ENCODE data around the gene RBP5. TPM values are rescaled to one million over a fixed set of nuclear protein-coding genes. Genes with fewer than 3 reads are reported as not detected.

Gene RBP5
- total and polyA plus RNA-seq, 9 of the 15 experiments (the other 6 are each of a cell fraction or from before 2014, with no cell fraction given) = 8.6 to 22.5 (median 11.4) TPM

DNA sequence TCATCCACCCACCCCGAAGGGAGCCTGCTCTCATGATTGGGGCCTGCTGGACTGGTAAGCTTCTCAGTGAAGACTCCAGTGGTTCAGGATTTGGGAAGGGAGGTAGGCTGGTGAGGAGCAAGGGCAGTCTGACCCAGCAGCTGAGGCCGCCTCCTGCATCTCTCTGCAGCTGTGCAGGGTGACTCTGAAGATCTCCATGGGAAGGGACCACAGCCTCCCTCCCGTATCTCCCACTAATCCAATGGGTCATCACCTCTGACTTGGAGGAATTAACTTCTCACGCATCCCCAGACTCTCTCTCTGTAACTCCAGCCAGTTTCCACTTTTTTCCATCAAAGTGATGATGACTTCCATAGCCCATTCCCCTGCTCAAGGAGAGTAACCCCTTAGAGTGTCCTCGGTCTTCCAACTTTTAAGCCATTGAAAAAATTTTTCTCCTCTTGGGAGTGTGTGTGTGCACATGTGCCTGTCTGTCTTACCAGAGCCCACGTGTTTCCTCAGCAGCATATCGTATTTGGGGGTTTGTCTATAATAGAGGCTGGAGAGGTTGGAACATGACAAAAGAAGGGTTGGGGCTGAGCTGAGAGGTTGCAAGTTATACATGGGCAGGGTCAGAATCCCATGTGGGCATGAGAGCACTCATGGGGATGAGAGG is 12.8 kb upstream of the RBP5 start:
- Histone ChIP-seq H4K20me1 (replicated peaks; ENCODE audit: control insufficient read depth, insufficient read depth, low read length) (no peaks in the 10 kb centered on the region), H2AFZ (ENCODE audit: low read depth, low read length) (no peak overlapping the region), H3K79me2 (ENCODE audit: control insufficient read depth, insufficient read depth, low read length) (no peaks in the 10 kb centered on the region), H3K4me1 (replicated peaks in 1 of 2; ENCODE audit: control insufficient read depth in 2 of 2, insufficient read depth in 2 of 2, low read length in 2 of 2) (peaks cover 7 to 10% of the 10 kb centered on the region in 2 experiments; a peak in 3 of 5 replicates), H3K9me3 (replicated peaks; ENCODE audit: control insufficient read depth, insufficient read depth, low read depth, low read length) (no peaks in the 10 kb centered on the region), H3K9ac (ENCODE audit: insufficient read depth in 1 of 2, low read depth in 2 of 2, low read length in 2 of 2) (no peak overlapping the region), H3K36me3 (ENCODE audit: control insufficient read depth, insufficient read depth, low read length) (peaks cover 22% of the 10 kb centered on the region; the same call in 2 of the 3 replicates), H3K4me3 (no peak overlapping the region), H3K9me1 (ENCODE audit: control insufficient read depth, insufficient read depth, low read length) (no peaks in the 10 kb centered on the region), H3K27ac (ENCODE audit: extremely low read depth, low read depth, low read length) (no peak overlapping the region), H3K4me2 (ENCODE audit: insufficient read depth, low read length) (no peak overlapping the region), H3K27me3 (ENCODE audit: control insufficient read depth in 2 of 2, insufficient read depth in 2 of 2, low read length in 2 of 2) (no peaks in the 10 kb centered on the region)
- 60% methylated on average over 7 of the region's 7 CpGs for WGBS (ENCODE audit: insufficient coverage, low coverage, missing lambda C conversion rate)
- ChIA-PET CTCF (ENCODE audit: low intra/inter-chr PET ratio) (interaction anchor here (0.7 to 1.4 kb wide), 3 partner anchors 47 to 497 kb away, joined by 3 to 6 read pairs (median 4); no protein-coding TSS in a partner anchor), POLR2A (interaction anchor here (0.5 kb wide), 2 partner anchors 13 to 273 kb away, joined by 3 read pairs; partner anchors contain the start of gene RBP5)
- intact Hi-C loops (cut with micrococcal nuclease) (loop anchor here (1.0 kb wide), 1 partner anchor 47 kb away; no protein-coding TSS in a partner anchor), in situ Hi-C loops (cut with MboI) (no loop called here)
- FAIRE-seq (no peak), ATAC-seq (no peak), DNase-seq (ENCODE audit: extremely low read depth in 1 of 4, low spot score in 3 of 4) (no peak)
- BruUV-seq (replicated peaks) = no TSS peak
- TF ChIP-seq TCFL5 (CRISPR knock-in tag; conservative IDR thresholded peaks at IDR 0.05) = no peak
- no peak for TF ChIP-seq GATAD2B (IDR thresholded peaks at IDR 0.05; ENCODE audit: borderline replicate concordance)
- TF ChIP-seq ZNF436 (CRISPR knock-in tag; IDR thresholded peaks at IDR 0.05) = no peak
- TF ChIP-seq ZNF165 (CRISPR knock-in tag; IDR thresholded peaks at IDR 0.05; ENCODE audit: borderline replicate concordance) = no peak
- TF ChIP-seq CSDE1 (IDR thresholded peaks at IDR 0.05) = no peak
- no peak for TF ChIP-seq HNRNPUL1 (IDR thresholded peaks at IDR 0.05; ENCODE audit: low read length)
- no peak for TF ChIP-seq EHMT2 (IDR thresholded peaks at IDR 0.05)
- TF ChIP-seq TAF9B (IDR thresholded peaks at IDR 0.05; ENCODE audit: partially characterized antibody) = no peak
- TF ChIP-seq JUNB (CRISPR knock-in tag; conservative IDR thresholded peaks at IDR 0.05) = no peak
- no peak for TF ChIP-seq SNIP1 (IDR thresholded peaks at IDR 0.05; ENCODE audit: low read depth)
